MM.1S (cell line): ENCODE measurements around the gene DLX2.

ENCODE experiments used
- CTCF ChIP-seq: fragments of 300-600 bp; sonication (generic); IDR thresholded peaks from 2 replicates; pipeline ENCODE4 v1.5.1; 2016; ENCODE audit warnings: antibody characterized with exemption, low read length, mixed read lengths
- EZH2 ChIP-seq: fragments of 300-600 bp; sonication (generic); optimal IDR thresholded peaks from 2 replicates; pipeline ENCODE3; 2017; ENCODE audit warnings: low read depth, mild to moderate bottlenecking, antibody characterized with exemption, low read length, mixed read lengths
- EZH2phosphoT487 ChIP-seq: fragments of 300-600 bp; sonication (generic); IDR thresholded peaks from 2 replicates; pipeline ENCODE4 v1.6.1; 2018; ENCODE audit warnings: antibody characterized with exemption, low read length

- TF ChIP-seq CTCF (no peak), EZH2 (no peak), EZH2phosphoT487 (no peak)
Measured at GRCh38 chr2:172072303-172072702, 30.4 kb downstream of the DLX2 start.
